Measurements from ENCODE around the gene GP5. TPM values are rescaled to one million over a fixed set of nuclear protein-coding genes. Genes with fewer than 3 reads are reported as not detected.

Gene GP5
- total RNA-seq, 1 donor from 2014 or later: not detected

- no peak for DNase-seq (ENCODE audit: low spot score)
These were observed 47.9 kb downstream of the GP5 start, which contains the start of gene CPN2 for GRCh38 chr3:194351080-194351672. TSS of gene CPN2 (minus strand) at chr3:194351328. CDS start at chr3:194342702, 8,626 bp downstream.

GRCh38 chr3:194350726-194351071 is 48.4 kb downstream of the GP5 start:
- no peak for DNase-seq (ENCODE audit: low spot score)

GRCh38 chr3:194348354-194348753 is 50.7 kb downstream of the GP5 start:
- DNase-seq (ENCODE audit: low spot score): no peak

GRCh38 chr3:194346621-194347020 is 52.4 kb downstream of the GP5 start:
- no peak for DNase-seq (ENCODE audit: low spot score)

- DNase-seq (ENCODE audit: low spot score): no peak
These were observed 53.0 kb downstream of the GP5 start for GRCh38 chr3:194346035-194346434.

Other genes with a start within 250 kb of the GP5 start
- 0.16 TPM for gene CPN2, start 47.9 kb downstream of the GP5 start, total RNA-seq
- 0.35 TPM for gene LRRC15, start 29.5 kb downstream of the GP5 start, total RNA-seq
- gene ATP13A3, start 87.7 kb upstream of the GP5 start, total RNA-seq: 204 TPM
- 12.4 TPM for gene TMEM44, start 234.2 kb upstream of the GP5 start, total RNA-seq

Measured in mesenteric fat pad (tissue), 1 donor.